ENCODE results near the gene VAV2.

VAV2 gene

GRCh38 chr9:133916159-133916541, 76.0 kb downstream of the VAV2 start:
- in situ Hi-C loops (cut with MboI; ENCODE audit: low sequenced_read_pairs, unreplicated experiment) = no loop called here
- DNase-seq (ENCODE audit: low spot score) = no peak

GRCh38 chr9:133915534-133916158, 76.5 kb downstream of the VAV2 start:
- in situ Hi-C loops (cut with MboI; ENCODE audit: low sequenced_read_pairs, unreplicated experiment) = no loop called here
- no peak for TF ChIP-seq CTCF (IDR thresholded peaks at IDR 0.05; ENCODE audit: borderline replicate concordance, control extremely low read depth, extremely low read depth, insufficient read depth, missing control alignments)
- no peak for DNase-seq (ENCODE audit: low spot score)

More at GRCh38 chr9:133916159-133916541, 76.0 kb downstream of the VAV2 start:
- TF ChIP-seq CTCF (IDR thresholded peaks at IDR 0.05; ENCODE audit: borderline replicate concordance, control extremely low read depth, extremely low read depth, insufficient read depth, missing control alignments) = no peak

- TF ChIP-seq CTCF (IDR thresholded peaks at IDR 0.05; ENCODE audit: borderline replicate concordance, control extremely low read depth, extremely low read depth, insufficient read depth, missing control alignments) = no peak
- in situ Hi-C loops (cut with MboI; ENCODE audit: low sequenced_read_pairs, unreplicated experiment) = no loop called here
- no peak for DNase-seq (ENCODE audit: low spot score)
These were observed 77.4 kb downstream of the VAV2 start for GRCh38 chr9:133914442-133915342.

GRCh38 chr9:133913571-133914369, 78.4 kb downstream of the VAV2 start:
- TF ChIP-seq CTCF (IDR thresholded peaks at IDR 0.05; ENCODE audit: borderline replicate concordance, control extremely low read depth, extremely low read depth, insufficient read depth, missing control alignments) = no peak
- in situ Hi-C loops (cut with MboI; ENCODE audit: low sequenced_read_pairs, unreplicated experiment) = no loop called here
- no peak for DNase-seq (ENCODE audit: low spot score)

GRCh38 chr9:133910855-133911514, 81.1 kb downstream of the VAV2 start:
- DNase-seq (ENCODE audit: low spot score) = no peak
- TF ChIP-seq CTCF (IDR thresholded peaks at IDR 0.05; ENCODE audit: borderline replicate concordance, control extremely low read depth, extremely low read depth, insufficient read depth, missing control alignments) = no peak
- in situ Hi-C loops (cut with MboI; ENCODE audit: low sequenced_read_pairs, unreplicated experiment) = no loop called here

All from GM13976 (cell line).